ENCODE data around the gene ODC1.

The ODC1 gene

DNA sequence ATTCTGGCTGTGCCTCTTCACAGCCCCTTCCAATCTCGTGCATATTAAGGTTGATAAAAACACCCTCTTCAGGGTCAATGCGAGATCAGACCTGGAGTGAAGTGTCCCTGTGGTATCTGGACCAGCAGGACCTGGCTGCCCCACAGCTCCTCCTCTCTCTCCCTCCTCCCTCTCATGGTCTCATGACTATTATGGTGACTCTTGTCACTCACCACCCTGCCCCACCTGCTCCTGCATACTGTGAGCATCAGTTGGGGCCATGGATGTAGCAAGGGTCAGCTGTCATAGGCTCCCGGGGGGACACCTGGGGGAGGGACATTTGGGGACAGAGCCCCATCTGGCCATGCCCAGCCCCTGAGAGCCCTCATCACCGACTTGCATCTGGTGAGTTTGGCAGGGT lies 50.2 kb downstream of the ODC1 start:
- DNase-seq, result no peak

DNA sequence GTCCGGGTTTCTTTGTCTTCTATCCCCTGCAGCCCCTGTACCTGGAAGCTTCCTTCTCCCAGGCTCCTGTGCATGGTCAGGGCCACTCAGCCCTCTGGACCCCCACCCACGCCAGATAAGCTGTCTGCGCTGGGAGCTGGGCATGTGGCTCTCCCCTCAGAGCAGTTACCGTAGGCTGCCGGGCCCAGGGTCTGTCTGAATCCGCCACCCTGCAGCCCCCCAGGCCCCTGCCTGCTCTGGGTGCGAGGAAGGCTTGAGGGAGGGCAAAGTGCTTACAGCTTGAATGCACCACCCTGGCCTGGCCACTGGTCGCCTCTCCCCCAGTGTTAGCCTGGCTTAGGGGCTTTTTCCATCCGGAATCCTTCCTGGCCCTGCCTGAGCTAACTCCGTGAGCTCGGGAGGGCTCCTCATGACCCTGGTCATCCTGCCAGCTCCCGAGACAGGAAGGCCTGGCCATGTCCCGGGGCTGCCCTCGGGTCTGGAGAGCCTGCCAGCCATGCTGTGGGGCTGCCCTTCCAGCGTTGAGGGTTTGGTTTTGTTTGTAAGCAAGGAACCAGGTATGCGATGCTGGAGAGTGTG lies 50.7 kb downstream of the ODC1 start:
- no peak for DNase-seq

DNA sequence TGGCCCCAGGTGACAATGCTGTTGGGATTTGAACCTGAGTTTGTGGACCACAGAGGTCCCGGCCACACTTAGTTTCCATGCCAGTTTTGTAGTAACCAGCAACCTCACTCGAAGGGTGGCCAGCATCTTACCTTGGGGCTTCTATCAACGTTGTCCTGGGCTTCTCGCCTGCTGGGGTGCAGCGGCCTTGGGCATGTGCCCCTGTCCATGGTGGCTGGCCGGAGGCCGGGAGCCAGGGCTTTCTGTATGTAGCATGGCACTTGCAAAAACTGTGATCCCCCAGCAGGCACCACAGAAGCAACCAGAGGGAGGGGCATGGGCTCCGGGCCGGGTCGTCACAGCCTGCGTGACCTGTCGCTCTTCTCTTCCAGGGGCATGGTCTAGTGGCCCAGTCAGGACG lies 51.7 kb downstream of the ODC1 start:
- DNase-seq, result no peak

DNA sequence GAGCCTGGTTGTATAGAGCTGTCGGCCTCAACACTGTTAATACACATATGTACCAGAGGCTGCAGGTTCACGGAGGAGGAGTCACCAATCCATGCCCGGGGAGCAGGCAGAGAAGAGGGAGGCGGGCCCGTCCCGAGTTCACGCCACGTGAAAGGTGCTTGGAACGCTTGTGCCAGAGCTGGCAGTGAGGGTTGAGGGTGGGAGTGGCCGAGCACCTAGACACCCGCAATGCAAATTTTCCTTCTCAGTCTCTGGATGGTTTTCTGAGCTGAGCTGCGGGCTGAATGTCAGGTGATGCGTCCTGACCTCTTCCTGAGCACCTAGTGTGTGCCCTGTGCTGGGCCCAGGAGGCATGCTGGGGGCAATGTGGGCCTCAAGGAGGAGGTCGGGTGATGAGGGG lies 52.2 kb downstream of the ODC1 start:
- no peak for DNase-seq

GRCh38 chr2:10393640-10393982 lies 54.5 kb downstream of the ODC1 start:
- no peak for DNase-seq

GRCh38 chr2:10392951-10393639 lies 55.0 kb downstream of the ODC1 start:
- DNase-seq, result no peak

DNA sequence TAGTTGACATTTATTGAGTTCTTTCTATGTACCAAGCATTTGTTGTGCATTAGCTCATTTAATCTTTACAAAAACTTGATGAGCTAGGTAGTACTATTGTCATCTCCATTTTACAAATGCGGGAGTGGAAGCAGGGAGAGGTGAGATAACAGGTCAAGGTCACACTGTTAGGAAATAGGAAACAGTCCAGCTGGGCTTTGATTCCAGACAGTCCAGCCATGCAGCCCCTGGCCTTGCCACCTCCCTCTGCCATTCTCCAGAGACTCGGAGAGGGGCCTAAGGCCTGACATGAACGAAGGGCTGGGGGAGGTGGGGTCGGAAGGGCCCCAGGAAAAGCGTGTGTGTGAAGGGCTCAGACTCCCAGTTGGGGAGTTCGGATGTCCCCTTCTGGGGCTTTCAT lies 55.6 kb downstream of the ODC1 start:
- DNase-seq, result no peak

DNA sequence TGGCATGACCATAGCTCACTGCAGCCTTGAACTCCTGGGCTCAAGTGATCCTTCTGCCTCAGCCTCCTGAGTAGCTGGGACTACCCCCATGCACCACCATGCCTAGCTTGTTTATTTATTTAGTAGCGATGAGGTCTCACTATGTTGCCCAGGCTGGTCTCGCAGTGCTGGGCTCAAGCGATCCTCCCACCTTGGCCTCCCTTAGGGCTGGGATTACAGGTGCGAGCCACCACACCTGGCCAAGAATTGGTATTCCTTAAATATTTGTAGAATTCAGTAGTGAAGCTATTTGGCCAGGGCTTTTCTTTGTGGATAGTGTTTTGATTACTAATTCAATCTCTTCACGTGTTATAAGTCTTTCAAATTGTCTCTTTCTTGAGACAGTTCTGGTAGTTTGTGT lies 56.0 kb downstream of the ODC1 start:
- DNase-seq, result no peak

- no peak for DNase-seq
Measured at GRCh38 chr2:10390369-10390801, 57.7 kb downstream of the ODC1 start.
